ENCODE results near the gene DNASE1L2. TPM values are rescaled to one million over a fixed set of nuclear protein-coding genes. Genes with fewer than 3 reads are reported as not detected.

The DNASE1L2 gene
- total RNA-seq, 1 donor from 2014 or later: 0.52 TPM

GRCh38 chr16:2282866-2283555 is 46.8 kb downstream of the DNASE1L2 start:
- H3K9ac ChIP-seq (ENCODE audit: low read depth in 1 of 3, low read length in 3 of 3): no peak overlapping the region
- H3K27ac ChIP-seq (ENCODE audit: low read depth, low read length): no peak overlapping the region
- peaks cover 15 to 42% (median 29%) of the 10 kb centered on the region in 3 donors for H3K36me3 ChIP-seq (ENCODE audit: control insufficient read depth in 3 of 3, insufficient read depth in 3 of 3, low read length in 3 of 3)
- no peaks in the 10 kb centered on the region for H3K27me3 ChIP-seq (ENCODE audit: control insufficient read depth in 3 of 3, insufficient read depth in 3 of 3, low read length in 3 of 3)
- H3K4me3 ChIP-seq (ENCODE audit: low read length in 3 of 3): no peak overlapping the region
- H3K4me1 ChIP-seq (ENCODE audit: control insufficient read depth in 3 of 3, insufficient read depth in 3 of 3, low read length in 3 of 3): no peaks in the 10 kb centered on the region
- no peaks in the 10 kb centered on the region for H3K9me3 ChIP-seq (ENCODE audit: control insufficient read depth in 3 of 3, low read length in 3 of 3)

- Histone ChIP-seq H3K36me3 (ENCODE audit: control insufficient read depth in 3 of 3, insufficient read depth in 3 of 3, low read length in 3 of 3) (peaks cover 15 to 45% (median 29%) of the 10 kb centered on the region in 3 donors), H3K27me3 (ENCODE audit: control insufficient read depth in 3 of 3, insufficient read depth in 3 of 3, low read length in 3 of 3) (no peaks in the 10 kb centered on the region), H3K9me3 (ENCODE audit: control insufficient read depth in 3 of 3, low read length in 3 of 3) (no peaks in the 10 kb centered on the region), H3K9ac (ENCODE audit: low read depth in 1 of 3, low read length in 3 of 3) (no peak overlapping the region), H3K4me1 (ENCODE audit: control insufficient read depth in 3 of 3, insufficient read depth in 3 of 3, low read length in 3 of 3) (no peaks in the 10 kb centered on the region), H3K4me3 (ENCODE audit: low read length in 3 of 3) (no peak overlapping the region), H3K27ac (ENCODE audit: low read depth, low read length) (no peak overlapping the region)
Measured at GRCh38 chr16:2284001-2284770, 47.9 kb downstream of the DNASE1L2 start.

DNA sequence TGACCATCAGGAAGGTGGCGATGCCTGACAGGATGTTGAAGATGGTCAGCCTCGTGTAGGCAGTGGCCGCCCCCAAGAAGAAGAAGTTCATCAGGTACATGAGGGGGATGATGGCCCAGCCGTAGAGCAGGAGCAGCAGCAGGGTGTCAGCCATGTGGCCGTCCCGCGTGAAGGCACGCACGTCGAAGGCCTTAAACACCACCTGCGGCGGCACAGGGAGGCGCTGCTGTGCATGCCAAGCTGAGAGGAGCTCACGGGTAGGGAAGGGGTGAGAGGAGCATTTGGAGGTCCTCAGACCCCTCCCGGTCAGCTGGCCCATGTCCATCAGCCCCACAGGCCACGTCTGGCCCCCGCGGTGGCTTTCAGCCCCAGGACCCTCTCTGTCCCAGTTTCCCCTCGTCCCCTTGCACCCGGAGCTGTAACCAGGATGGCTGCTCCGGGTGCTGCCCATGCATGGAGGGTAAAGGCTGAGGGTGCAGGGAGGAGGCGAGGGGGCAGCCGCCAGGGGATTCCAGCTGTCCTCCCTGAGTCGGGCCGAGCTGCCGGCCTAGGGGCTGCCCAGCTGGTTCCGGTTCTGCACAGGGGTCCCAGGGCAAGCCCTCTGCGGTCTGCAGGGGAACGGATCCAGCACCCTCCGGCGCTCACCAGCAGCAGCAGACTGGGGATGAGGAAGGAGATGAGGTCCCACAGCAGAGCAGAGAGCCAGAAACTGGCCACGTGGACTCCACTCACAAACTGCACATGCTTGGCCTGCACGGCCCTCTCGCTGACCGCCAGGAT is 48.7 kb downstream of the DNASE1L2 start:
- Histone ChIP-seq H3K9me3 (ENCODE audit: control insufficient read depth in 3 of 3, low read length in 3 of 3) (no peaks in the 10 kb centered on the region), H3K36me3 (ENCODE audit: control insufficient read depth in 3 of 3, insufficient read depth in 3 of 3, low read length in 3 of 3) (peaks cover 12 to 42% (median 29%) of the 10 kb centered on the region in 3 donors), H3K27me3 (ENCODE audit: control insufficient read depth in 3 of 3, insufficient read depth in 3 of 3, low read length in 3 of 3) (no peaks in the 10 kb centered on the region), H3K27ac (ENCODE audit: low read depth, low read length) (no peak overlapping the region), H3K4me3 (ENCODE audit: low read length in 3 of 3) (no peak overlapping the region), H3K9ac (ENCODE audit: low read depth in 1 of 3, low read length in 3 of 3) (no peak overlapping the region), H3K4me1 (ENCODE audit: control insufficient read depth in 3 of 3, insufficient read depth in 3 of 3, low read length in 3 of 3) (no peaks in the 10 kb centered on the region)

DNA sequence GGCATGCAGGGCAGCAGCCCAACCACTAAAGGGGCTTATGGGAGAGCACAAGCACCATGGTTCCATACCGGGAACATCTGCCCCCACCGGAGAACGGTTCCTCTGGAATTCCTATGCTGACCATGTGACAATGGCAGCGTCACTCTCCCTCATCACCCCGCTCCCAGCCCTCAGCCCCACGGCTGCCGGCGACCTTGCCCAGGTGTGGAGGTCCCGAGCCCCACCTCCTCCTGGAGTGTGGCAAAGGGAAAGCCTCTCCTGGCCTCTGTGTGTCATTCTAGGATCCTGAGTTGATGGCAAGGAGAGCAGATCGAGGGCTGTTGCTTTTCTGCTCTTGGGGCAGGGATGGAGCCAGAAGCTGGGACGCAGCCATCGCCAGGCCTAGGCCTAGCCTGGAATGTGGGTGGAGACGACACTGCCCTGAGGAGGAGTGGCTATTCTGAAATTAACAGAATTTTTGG is 49.5 kb downstream of the DNASE1L2 start:
- Histone ChIP-seq H3K27ac (ENCODE audit: low read depth, low read length) (no peak overlapping the region), H3K36me3 (ENCODE audit: control insufficient read depth in 3 of 3, insufficient read depth in 3 of 3, low read length in 3 of 3) (peaks cover 10 to 41% (median 21%) of the 10 kb centered on the region in 3 donors), H3K9me3 (ENCODE audit: control insufficient read depth in 3 of 3, low read length in 3 of 3) (no peaks in the 10 kb centered on the region), H3K4me3 (ENCODE audit: low read length in 3 of 3) (no peak overlapping the region), H3K9ac (ENCODE audit: low read depth in 1 of 3, low read length in 3 of 3) (no peak overlapping the region), H3K4me1 (ENCODE audit: control insufficient read depth in 3 of 3, insufficient read depth in 3 of 3, low read length in 3 of 3) (no peaks in the 10 kb centered on the region), H3K27me3 (ENCODE audit: control insufficient read depth in 3 of 3, insufficient read depth in 3 of 3, low read length in 3 of 3) (no peaks in the 10 kb centered on the region)

DNA sequence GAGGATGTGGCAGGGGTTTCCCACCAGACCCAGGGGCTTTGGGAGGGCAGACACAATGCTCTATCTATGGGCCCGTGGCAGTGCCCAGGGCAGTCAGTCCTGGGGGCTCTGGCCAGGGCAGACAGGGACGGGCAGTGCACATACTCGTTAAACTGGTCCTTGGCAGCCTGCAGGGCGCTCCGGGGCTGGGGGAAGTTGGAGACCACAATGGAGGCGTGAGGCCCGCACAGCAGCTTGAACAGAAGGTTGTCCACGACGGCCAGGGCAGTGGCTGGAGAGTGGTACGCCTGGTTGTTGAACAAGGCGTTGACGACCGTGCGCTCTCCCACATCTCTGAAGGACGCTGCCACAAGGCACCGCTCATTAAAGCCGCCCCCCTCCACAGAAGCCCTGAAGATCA is 50.3 kb downstream of the DNASE1L2 start:
- Histone ChIP-seq H3K4me3 (ENCODE audit: low read length in 3 of 3) (no peak overlapping the region), H3K27me3 (ENCODE audit: control insufficient read depth in 3 of 3, insufficient read depth in 3 of 3, low read length in 3 of 3) (no peaks in the 10 kb centered on the region), H3K9ac (ENCODE audit: low read depth in 1 of 3, low read length in 3 of 3) (no peak overlapping the region), H3K36me3 (ENCODE audit: control insufficient read depth in 3 of 3, insufficient read depth in 3 of 3, low read length in 3 of 3) (peaks cover 10 to 45% (median 21%) of the 10 kb centered on the region in 3 donors), H3K9me3 (ENCODE audit: control insufficient read depth in 3 of 3, low read length in 3 of 3) (no peaks in the 10 kb centered on the region), H3K27ac (ENCODE audit: low read depth, low read length) (no peak overlapping the region), H3K4me1 (ENCODE audit: control insufficient read depth in 3 of 3, insufficient read depth in 3 of 3, low read length in 3 of 3) (no peaks in the 10 kb centered on the region)

- Histone ChIP-seq H3K36me3 (ENCODE audit: control insufficient read depth in 3 of 3, insufficient read depth in 3 of 3, low read length in 3 of 3) (peaks cover 10 to 46% (median 21%) of the 10 kb centered on the region in 3 donors), H3K27ac (ENCODE audit: low read depth, low read length) (no peak overlapping the region)
Measured at GRCh38 chr16:2287916-2288547, 51.8 kb downstream of the DNASE1L2 start.

More at GRCh38 chr16:2287916-2288547, 51.8 kb downstream of the DNASE1L2 start:
- H3K4me3 ChIP-seq (ENCODE audit: low read length in 3 of 3): no peak overlapping the region
- H3K27me3 ChIP-seq (ENCODE audit: control insufficient read depth in 3 of 3, insufficient read depth in 3 of 3, low read length in 3 of 3): no peaks in the 10 kb centered on the region
- H3K4me1 ChIP-seq (ENCODE audit: control insufficient read depth in 3 of 3, insufficient read depth in 3 of 3, low read length in 3 of 3): no peaks in the 10 kb centered on the region
- no peak overlapping the region for H3K9ac ChIP-seq (ENCODE audit: low read depth in 1 of 3, low read length in 3 of 3)
- H3K9me3 ChIP-seq (ENCODE audit: control insufficient read depth in 3 of 3, low read length in 3 of 3): no peaks in the 10 kb centered on the region

Small RNAs within 50 kb of the gene (small RNA-seq; reads per million reads assigned to genes)
- not detected for gene MIR3677
- gene MIR4717: not detected

Other genes starting within 250 kb of the DNASE1L2 start
- 0.52 TPM for gene SYNGR3, start 246.5 kb upstream of the DNASE1L2 start, total RNA-seq
- gene ZNF598, start 226.6 kb upstream of the DNASE1L2 start, total RNA-seq: 4.7 TPM
- gene NPW, start 216.7 kb upstream of the DNASE1L2 start, total RNA-seq: not detected
- 15.1 TPM for gene NHERF2, start 209.5 kb upstream of the DNASE1L2 start, total RNA-seq
- gene NTHL1, start 188.6 kb upstream of the DNASE1L2 start, total RNA-seq: 13.6 TPM
- gene TSC2, start 188.5 kb upstream of the DNASE1L2 start, total RNA-seq: 49.6 TPM
- gene PKD1, start 100.5 kb upstream of the DNASE1L2 start, total RNA-seq: 88.7 TPM
- not detected for gene RAB26, start 87.8 kb upstream of the DNASE1L2 start, total RNA-seq
- gene TRAF7, start 80.7 kb upstream of the DNASE1L2 start, total RNA-seq: 24.0 TPM
- 0.52 TPM for gene CASKIN1, start 39.8 kb upstream of the DNASE1L2 start, total RNA-seq
- 7.8 TPM for gene MLST8, start 31.0 kb upstream of the DNASE1L2 start, total RNA-seq
- gene BRICD5, start 25.6 kb upstream of the DNASE1L2 start, total RNA-seq: 2.1 TPM
- 9.9 TPM for gene PGP, start 21.6 kb upstream of the DNASE1L2 start, total RNA-seq
- gene E4F1, start 12.9 kb upstream of the DNASE1L2 start, total RNA-seq: 12.5 TPM
- gene ECI1, start 15.1 kb downstream of the DNASE1L2 start, total RNA-seq: 42.3 TPM
- gene RNPS1, start 31.7 kb downstream of the DNASE1L2 start, total RNA-seq: 42.3 TPM
- gene ABCA3, start 104.3 kb downstream of the DNASE1L2 start, total RNA-seq: 8.4 TPM
- 6.8 TPM for gene CCNF, start 193.0 kb downstream of the DNASE1L2 start, total RNA-seq
- 2.6 TPM for gene TEDC2, start 223.7 kb downstream of the DNASE1L2 start, total RNA-seq
- 5.2 TPM for gene NTN3, start 234.9 kb downstream of the DNASE1L2 start, total RNA-seq
- gene TBC1D24, start 238.7 kb downstream of the DNASE1L2 start, total RNA-seq: 7.8 TPM

Data from skeletal muscle tissue (tissue), 5 donors.